GM12864 (cell line): Measurements from ENCODE around the gene BICRAL.
A peak's percentile ranks its signal among the peaks of the same experiment; 100 is the strongest.

Source experiments
- DNase-seq: peaks from one replicate; pipeline ENCODE4 v3.0.0-alpha.2; 2011; ENCODE audit warnings: low read depth
- H3K4me3 ChIP-seq: 2 replicates; pipeline ENCODE4 v1.5.1; 2011; ENCODE audit warnings: mild to moderate bottlenecking, low read depth, low read length, control low read depth
- CTCF ChIP-seq: IDR thresholded peaks from 2 replicates; pipeline ENCODE4 v1.5.1; 2011; ENCODE audit warnings: low read depth, mild to moderate bottlenecking, moderate library complexity, low read length, control low read depth, inconsistent platforms; ENCODE audit errors: missing control alignments

The BICRAL gene

DNA sequence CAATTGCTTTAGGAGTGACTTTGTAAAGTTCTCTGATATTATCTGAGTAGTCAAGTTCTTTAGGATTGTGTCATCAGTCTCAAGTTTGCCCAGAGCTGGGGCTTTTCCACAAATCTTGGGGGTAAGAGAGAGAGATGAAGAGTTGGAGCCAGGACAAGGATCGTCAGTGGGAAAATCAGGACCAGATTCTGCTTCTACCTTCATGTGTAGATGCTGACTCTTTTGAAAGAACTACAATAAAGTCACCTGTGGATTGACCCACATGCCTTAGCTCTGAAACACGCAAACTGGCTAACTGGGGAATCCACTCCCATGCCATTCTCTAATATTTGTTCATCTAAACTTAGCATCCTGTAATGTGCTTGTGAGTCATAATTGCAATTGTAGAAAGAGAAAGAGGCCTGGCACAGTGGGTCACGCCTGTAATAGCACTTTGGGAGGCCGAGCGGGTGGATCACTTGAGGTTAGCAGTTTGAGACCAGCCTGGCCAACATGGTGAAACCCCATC is 15.6 kb upstream of the BICRAL start:
- DNase-seq = no peak
- no peak overlapping the region for H3K4me3 ChIP-seq
- no peak for TF ChIP-seq CTCF

GRCh38 chr6:42769051-42769450 is 12.8 kb upstream of the BICRAL start:
- no peak overlapping the region for H3K4me3 ChIP-seq
- TF ChIP-seq CTCF = no peak
- DNase-seq = no peak

GRCh38 chr6:42769836-42770235 is 12.0 kb upstream of the BICRAL start:
- DNase-seq = no peak
- no peak for TF ChIP-seq CTCF
- no peak overlapping the region for H3K4me3 ChIP-seq

- no peak for TF ChIP-seq CTCF
- peak overlapping the region; percentile 36; the same call in 1 of the 2 replicates for H3K4me3 ChIP-seq
Observed at GRCh38 chr6:42771741-42772100, 10.1 kb upstream of the BICRAL start.

GRCh38 chr6:42774201-42774600 is 7.7 kb upstream of the BICRAL start:
- no peak overlapping the region for H3K4me3 ChIP-seq
- TF ChIP-seq CTCF = no peak
- no peak for DNase-seq

More at GRCh38 chr6:42771741-42772100, 10.1 kb upstream of the BICRAL start:
- DNase-seq = no peak

DNA sequence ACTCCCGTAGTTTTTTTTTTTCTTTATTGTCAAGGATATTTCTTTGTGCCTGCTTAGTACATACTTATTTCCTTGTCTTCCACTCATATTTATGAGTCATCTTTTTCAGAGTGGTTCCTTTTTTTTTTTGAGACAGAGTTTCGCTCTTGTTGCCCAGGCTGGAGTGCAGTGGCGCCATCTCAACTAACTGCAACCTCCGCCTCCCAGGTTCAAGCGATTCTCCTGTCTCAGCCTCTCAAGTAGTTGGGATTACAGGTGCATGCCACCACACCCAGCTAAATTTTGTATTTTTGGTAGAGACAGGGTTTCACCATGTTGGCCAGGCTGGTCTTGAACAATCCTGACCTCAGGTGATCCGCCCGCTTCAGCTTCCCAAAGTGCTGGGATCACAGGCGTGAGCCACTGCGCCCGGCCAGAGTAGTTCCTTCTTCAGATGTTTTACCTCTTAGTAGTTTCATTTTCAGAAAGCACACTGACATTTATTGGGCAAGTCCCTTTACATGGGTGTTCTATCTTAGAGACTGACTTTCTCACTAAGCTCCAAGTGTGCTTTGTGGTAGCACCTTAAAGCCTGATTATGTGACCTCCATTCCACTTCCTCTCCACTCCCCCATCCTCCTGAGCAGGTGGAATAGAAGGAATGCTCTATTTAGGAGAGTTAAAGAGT is 6.9 kb upstream of the BICRAL start:
- H3K4me3 ChIP-seq = peak overlapping the region; percentile 23; the same call in 1 of the 2 replicates
- DNase-seq = peak; percentile 82

DNA sequence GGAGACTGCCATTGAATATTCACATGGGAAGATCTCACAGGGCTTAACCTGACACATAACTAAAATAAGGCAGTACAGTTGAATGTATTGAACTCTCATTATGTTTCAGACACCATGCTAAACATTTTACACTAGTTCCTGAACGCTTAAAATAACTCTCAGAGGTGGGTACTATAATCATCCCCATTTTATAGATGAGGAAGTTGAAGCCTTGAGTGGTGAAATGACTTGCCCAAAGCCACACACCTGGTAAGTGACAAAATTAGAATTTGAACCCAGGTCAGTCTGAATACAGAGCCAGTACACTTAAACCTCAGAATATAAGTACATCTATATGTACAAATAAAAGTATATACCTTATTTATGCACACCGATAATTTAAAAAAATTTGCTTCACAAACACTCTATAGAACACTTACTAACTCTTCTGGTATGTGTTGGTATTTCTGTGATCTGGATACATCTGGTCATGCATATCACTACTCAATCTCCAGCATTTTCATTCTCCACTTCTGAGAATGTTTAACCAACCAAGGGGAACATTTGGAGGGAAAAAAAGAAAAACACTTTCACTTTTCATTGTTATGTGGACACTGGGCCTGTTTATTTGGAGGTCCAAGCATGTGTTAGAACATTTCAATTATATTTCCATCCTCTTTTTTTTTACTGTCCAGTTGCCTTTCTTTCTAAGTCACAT is 4.6 kb upstream of the BICRAL start:
- no peak overlapping the region; the same call in 1 of the 2 replicates for H3K4me3 ChIP-seq
- TF ChIP-seq CTCF = no peak
- peak; percentile 74 for DNase-seq
